Smooth muscle cell (in vitro differentiated cells): ENCODE measurements around the gene WTAP. TPM values are rescaled to one million over a fixed set of nuclear protein-coding genes. Genes with fewer than 3 reads are reported as not detected.
"Not testable (repeated sequence)": the region's sequence is repeated elsewhere in the genome, so short reads cannot be mapped to it uniquely, and the experiment has no call there.

ENCODE experiments used
- DNase-seq: peaks from one replicate; lab custom pipeline; 2025; ENCODE audit not compliant: unreplicated experiment; lab: John Stamatoyannopoulos, UW
- H2AFZ ChIP-seq: fragments of 200-600 bp; sonication (generic); 2 replicates; pipeline ENCODE4 v1.6.0; 2016; ENCODE audit warnings: antibody characterized with exemption, low read depth, mild to moderate bottlenecking
- H3F3A ChIP-seq: fragments of 200-600 bp; sonication (generic); 2 replicates; pipeline ENCODE4 v1.6.0; 2017; ENCODE audit warnings: antibody characterized with exemption, low read depth
- H3K27ac ChIP-seq: fragments of 200-600 bp; sonication (generic); 2 replicates; pipeline ENCODE4 v1.5.1; 2016; ENCODE audit warnings: low read depth, mild to moderate bottlenecking
- H3K27me3 ChIP-seq: fragments of 200-600 bp; sonication (generic); 2 replicates; pipeline ENCODE4 v1.6.1; 2016; ENCODE audit warnings: low read depth, mild to moderate bottlenecking
- H3K36me3 ChIP-seq: fragments of 200-600 bp; sonication (generic); 2 replicates; pipeline ENCODE4 v1.5.1; 2016; ENCODE audit warnings: low read depth
- H3K4me1 ChIP-seq: fragments of 200-600 bp; sonication (generic); 2 replicates; pipeline ENCODE4 v1.5.1; 2016; ENCODE audit warnings: low read depth
- H3K4me2 ChIP-seq: fragments of 200-600 bp; sonication (generic); 2 replicates; pipeline ENCODE4 v1.6.0; 2016; ENCODE audit warnings: mild to moderate bottlenecking
- H3K4me3 ChIP-seq: fragments of 200-600 bp; sonication (generic); 2 replicates; pipeline ENCODE4 v1.5.1; 2016; ENCODE audit warnings: mild to moderate bottlenecking
- H3K79me2 ChIP-seq: fragments of 200-600 bp; sonication (generic); 2 replicates; pipeline ENCODE4 v1.6.0; 2016; ENCODE audit warnings: low read depth, mild to moderate bottlenecking
- H3K9ac ChIP-seq: fragments of 200-600 bp; sonication (generic); 2 replicates; pipeline ENCODE4 v1.6.0; 2016; ENCODE audit warnings: low read depth
- H3K9me3 ChIP-seq: fragments of 200-600 bp; sonication (generic); replicated peaks from 2 replicates; pipeline ENCODE4 v1.5.1; 2016; ENCODE audit warnings: low read depth
- H4K20me1 ChIP-seq: fragments of 200-600 bp; sonication (generic); 2 replicates; pipeline ENCODE4 v1.6.0; 2016; ENCODE audit warnings: low read depth
- WGBS: methylation state at CpG from one replicate; pipeline ENCODE4 v1.1.7; 2016; ENCODE audit warnings: low lambda C conversion rate; 5-methylcytosine and 5-hydroxymethylcytosine counted together
- polyA plus RNA-seq: library from polyadenylated mRNA; unstranded; fragments of >200 nt; fragmentation: Nextera tagmentation; extraction: Ambion mirVana; gene quantifications from 2 replicates; pipeline ENCODE4 v1.2.1, GENCODE V29; 2016
- total RNA-seq: library from RNA; depleted of rRNA; stranded (reverse); fragments of >200 nt; gene quantifications from 2 replicates; pipeline ENCODE4 v1.2.3, GENCODE V29; 2014
- TF ChIP-seq, protein P1 (sequence below): fragments of 200-600 bp; sonication (generic); IDR thresholded peaks from 2 replicates; pipeline ENCODE4 v1.5.1; 2017; ENCODE audit warnings: borderline replicate concordance, mild to moderate bottlenecking, antibody characterized with exemption; ENCODE audit not compliant: insufficient read depth, poor library complexity, severe bottlenecking

The WTAP gene
- total and polyA plus RNA-seq, 2 experiments from 2014 or later = 39.4 to 90.2 TPM

GRCh38 chr6:159728531-159728964, 1.2 kb downstream of the WTAP start:
- Histone ChIP-seq H4K20me1 (peaks cover 54% of the 10 kb centered on the region), H3K4me3 (peak overlapping the region; percentile 77)

GRCh38 chr6:159729598-159730331, 2.5 kb downstream of the WTAP start:
- peaks cover 66% of the 10 kb centered on the region for H4K20me1 ChIP-seq
- no peak for DNase-seq
- no peaks in the 10 kb centered on the region for H3K9me3 ChIP-seq
- peak overlapping the region; percentile 77 for H3K4me3 ChIP-seq
- no peak overlapping the region for H2AFZ ChIP-seq
- H3K4me2 ChIP-seq = peak overlapping the region; percentile 98
- H3K4me1 ChIP-seq = peaks cover 25% of the 10 kb centered on the region
- WGBS = 57% methylated on average over 4 of the region's 4 CpGs
- TF ChIP-seq, protein P1, sequence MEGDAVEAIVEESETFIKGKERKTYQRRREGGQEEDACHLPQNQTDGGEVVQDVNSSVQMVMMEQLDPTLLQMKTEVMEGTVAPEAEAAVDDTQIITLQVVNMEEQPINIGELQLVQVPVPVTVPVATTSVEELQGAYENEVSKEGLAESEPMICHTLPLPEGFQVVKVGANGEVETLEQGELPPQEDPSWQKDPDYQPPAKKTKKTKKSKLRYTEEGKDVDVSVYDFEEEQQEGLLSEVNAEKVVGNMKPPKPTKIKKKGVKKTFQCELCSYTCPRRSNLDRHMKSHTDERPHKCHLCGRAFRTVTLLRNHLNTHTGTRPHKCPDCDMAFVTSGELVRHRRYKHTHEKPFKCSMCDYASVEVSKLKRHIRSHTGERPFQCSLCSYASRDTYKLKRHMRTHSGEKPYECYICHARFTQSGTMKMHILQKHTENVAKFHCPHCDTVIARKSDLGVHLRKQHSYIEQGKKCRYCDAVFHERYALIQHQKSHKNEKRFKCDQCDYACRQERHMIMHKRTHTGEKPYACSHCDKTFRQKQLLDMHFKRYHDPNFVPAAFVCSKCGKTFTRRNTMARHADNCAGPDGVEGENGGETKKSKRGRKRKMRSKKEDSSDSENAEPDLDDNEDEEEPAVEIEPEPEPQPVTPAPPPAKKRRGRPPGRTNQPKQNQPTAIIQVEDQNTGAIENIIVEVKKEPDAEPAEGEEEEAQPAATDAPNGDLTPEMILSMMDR = no peak
- peak overlapping the region; percentile 98 for H3K9ac ChIP-seq
- no peaks in the 10 kb centered on the region for H3K27me3 ChIP-seq
- no peaks in the 10 kb centered on the region for H3K36me3 ChIP-seq
- H3K79me2 ChIP-seq = peaks cover 90% of the 10 kb centered on the region
- peaks cover 5% of the 10 kb centered on the region for H3F3A ChIP-seq
- H3K27ac ChIP-seq = peak overlapping the region; percentile 99

More at GRCh38 chr6:159728531-159728964, 1.2 kb downstream of the WTAP start:
- peaks cover 25% of the 10 kb centered on the region for H3K4me1 ChIP-seq
- no peaks in the 10 kb centered on the region for H3K27me3 ChIP-seq
- peak overlapping the region; percentile 98 for H3K4me2 ChIP-seq
- peak overlapping the region; percentile 98 for H3K9ac ChIP-seq
- H3K36me3 ChIP-seq = no peaks in the 10 kb centered on the region
- DNase-seq = no peak
- no peaks in the 10 kb centered on the region for H3K9me3 ChIP-seq
- H3K79me2 ChIP-seq = peaks cover 89% of the 10 kb centered on the region
- WGBS = under 1% methylated on average over 9 of the region's 9 CpGs
- H2AFZ ChIP-seq = no peak overlapping the region
- TF ChIP-seq, protein P1 = no peak
- H3K27ac ChIP-seq = peak overlapping the region; percentile 99
- peaks cover 5% of the 10 kb centered on the region for H3F3A ChIP-seq

GRCh38 chr6:159730332-159730676, 3.0 kb downstream of the WTAP start:
- WGBS = 92% methylated on average over 6 of the region's 6 CpGs
- H3K27me3 ChIP-seq = no peaks in the 10 kb centered on the region
- TF ChIP-seq, protein P1 = no peak
- peaks cover 72% of the 10 kb centered on the region for H4K20me1 ChIP-seq
- H3K4me1 ChIP-seq = peaks cover 25% of the 10 kb centered on the region
- peaks cover 5% of the 10 kb centered on the region for H3F3A ChIP-seq
- peak overlapping the region; percentile 98 for H3K4me2 ChIP-seq
- H3K4me3 ChIP-seq = peak overlapping the region; percentile 77
- peak overlapping the region; percentile 99 for H3K27ac ChIP-seq
- H3K36me3 ChIP-seq = no peaks in the 10 kb centered on the region
- no peak overlapping the region for H3K9ac ChIP-seq
- H3K9me3 ChIP-seq = no peaks in the 10 kb centered on the region
- peaks cover 90% of the 10 kb centered on the region for H3K79me2 ChIP-seq
- no peak overlapping the region for H2AFZ ChIP-seq
- DNase-seq = no peak

- Histone ChIP-seq H4K20me1 (peaks cover 94% of the 10 kb centered on the region), H3K79me2 (peaks cover 100% of the 10 kb centered on the region), H3K4me1 (peaks cover 18% of the 10 kb centered on the region)
- not testable (repeated sequence) for H3K27ac ChIP-seq, H2AFZ ChIP-seq, H3K4me2 ChIP-seq, H3K4me3 ChIP-seq, H3K9me3 ChIP-seq, H3F3A ChIP-seq, H3K27me3 ChIP-seq, DNase-seq, H3K9ac ChIP-seq, H3K36me3 ChIP-seq
- WGBS = 98% methylated on average over 12 of the region's 12 CpGs
Measured at GRCh38 chr6:159732550-159732949, 5.2 kb downstream of the WTAP start.

GRCh38 chr6:159733395-159733794, 6.1 kb downstream of the WTAP start:
- not testable (repeated sequence) for H2AFZ ChIP-seq, H3K27me3 ChIP-seq, DNase-seq, H3K4me2 ChIP-seq, H3K4me3 ChIP-seq, H3K36me3 ChIP-seq, H3F3A ChIP-seq, H3K27ac ChIP-seq, H3K9me3 ChIP-seq, H3K9ac ChIP-seq
- peaks cover 100% of the 10 kb centered on the region for H4K20me1 ChIP-seq
- WGBS = 96% methylated on average over 12 of the region's 12 CpGs
- peaks cover 100% of the 10 kb centered on the region for H3K79me2 ChIP-seq
- H3K4me1 ChIP-seq = peaks cover 18% of the 10 kb centered on the region
